Measurements from ENCODE around the gene LRP11. TPM values are rescaled to one million over a fixed set of nuclear protein-coding genes. Genes with fewer than 3 reads are reported as not detected.
"Not testable (repeated sequence)": the region's sequence is repeated elsewhere in the genome, so short reads cannot be mapped to it uniquely, and the experiment has no call there.

Gene LRP11
- polyA plus RNA-seq, 1 experiment, result 26.3 TPM

DNA sequence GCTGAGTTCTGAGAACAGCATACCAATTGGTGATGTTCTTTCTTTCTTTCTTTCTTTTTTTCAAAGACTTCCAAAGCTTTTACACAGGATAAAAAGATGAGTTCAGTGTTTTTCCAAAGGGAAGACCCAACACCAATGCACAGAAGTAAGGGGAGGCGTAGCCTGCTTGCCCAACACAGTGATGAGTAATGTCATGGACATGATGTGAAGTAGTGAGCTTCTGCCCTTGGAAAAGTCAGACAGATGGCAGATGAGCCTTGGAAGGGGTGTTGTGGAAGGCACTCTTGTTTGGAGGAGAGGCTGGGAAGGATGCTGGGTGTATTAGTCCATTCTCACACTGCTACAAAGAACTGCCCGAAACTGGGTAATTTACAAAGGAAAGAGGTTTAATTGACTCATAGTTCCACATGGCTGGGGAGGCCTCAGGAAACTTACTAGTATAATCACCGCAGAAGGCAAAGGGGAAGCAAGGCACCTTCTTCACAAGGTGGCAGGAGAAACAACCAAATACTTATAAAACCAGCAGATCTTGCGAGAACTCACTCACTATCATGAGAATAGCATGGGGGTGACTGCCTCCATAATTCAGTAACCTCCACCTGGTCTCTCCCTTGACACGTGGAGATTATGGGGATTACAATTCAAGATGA is 12.6 kb downstream of the LRP11 start:
- no peak for DNase-seq (ENCODE audit: low read depth)
- Histone ChIP-seq H3K36me3 (ENCODE audit: control insufficient read depth, insufficient read depth, low read length) (no peaks in the 10 kb centered on the region), H3K27me3 (ENCODE audit: control insufficient read depth, insufficient read depth, low read length) (no peaks in the 10 kb centered on the region), H3K4me3 (ENCODE audit: low read depth, low read length) (no peak overlapping the region)
- TF ChIP-seq, protein P1, sequence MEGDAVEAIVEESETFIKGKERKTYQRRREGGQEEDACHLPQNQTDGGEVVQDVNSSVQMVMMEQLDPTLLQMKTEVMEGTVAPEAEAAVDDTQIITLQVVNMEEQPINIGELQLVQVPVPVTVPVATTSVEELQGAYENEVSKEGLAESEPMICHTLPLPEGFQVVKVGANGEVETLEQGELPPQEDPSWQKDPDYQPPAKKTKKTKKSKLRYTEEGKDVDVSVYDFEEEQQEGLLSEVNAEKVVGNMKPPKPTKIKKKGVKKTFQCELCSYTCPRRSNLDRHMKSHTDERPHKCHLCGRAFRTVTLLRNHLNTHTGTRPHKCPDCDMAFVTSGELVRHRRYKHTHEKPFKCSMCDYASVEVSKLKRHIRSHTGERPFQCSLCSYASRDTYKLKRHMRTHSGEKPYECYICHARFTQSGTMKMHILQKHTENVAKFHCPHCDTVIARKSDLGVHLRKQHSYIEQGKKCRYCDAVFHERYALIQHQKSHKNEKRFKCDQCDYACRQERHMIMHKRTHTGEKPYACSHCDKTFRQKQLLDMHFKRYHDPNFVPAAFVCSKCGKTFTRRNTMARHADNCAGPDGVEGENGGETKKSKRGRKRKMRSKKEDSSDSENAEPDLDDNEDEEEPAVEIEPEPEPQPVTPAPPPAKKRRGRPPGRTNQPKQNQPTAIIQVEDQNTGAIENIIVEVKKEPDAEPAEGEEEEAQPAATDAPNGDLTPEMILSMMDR (IDR thresholded peaks at IDR 0.05; ENCODE audit: insufficient read depth, low read depth, low read length), result no peak
- POLR2A ChIA-PET, result no interaction called here
- CTCF ChIA-PET, result interaction anchor here (1.6 kb wide), 1 partner anchor 11 kb away, joined by 4 read pairs; no protein-coding TSS in a partner anchor

DNA sequence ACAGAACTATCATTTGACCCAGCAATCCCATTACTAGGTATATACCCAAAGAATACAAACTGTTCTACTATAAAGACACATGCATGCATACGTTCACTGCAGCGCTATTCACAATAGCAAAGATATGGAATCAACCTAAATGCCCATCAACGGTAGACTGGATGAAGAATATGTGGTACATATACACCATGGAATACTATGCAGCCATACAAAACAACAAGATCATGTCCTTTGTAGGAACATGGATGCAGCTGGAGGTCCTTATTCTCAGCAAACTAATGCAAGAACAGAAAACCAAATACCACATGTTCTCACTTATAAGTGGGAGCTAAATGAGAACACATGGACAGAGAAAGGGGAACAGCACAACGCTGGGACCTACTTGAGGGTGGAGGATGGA is 15.8 kb downstream of the LRP11 start:
- not testable (repeated sequence) for DNase-seq (ENCODE audit: low read depth); H3K36me3 ChIP-seq (ENCODE audit: control insufficient read depth, insufficient read depth, low read length); H3K27me3 ChIP-seq (ENCODE audit: control insufficient read depth, insufficient read depth, low read length); H3K4me3 ChIP-seq (ENCODE audit: low read depth, low read length)
- ChIA-PET CTCF (interaction anchor here (0.6 to 5.5 kb wide), 3 partner anchors 10 to 35 kb away, joined by 3 to 27 read pairs (median 4); partner anchors contain the start of gene LRP11), POLR2A (interaction anchor here (0.6 kb wide), 1 partner anchor 18 kb away, joined by 3 read pairs; no protein-coding TSS in a partner anchor)

DNA sequence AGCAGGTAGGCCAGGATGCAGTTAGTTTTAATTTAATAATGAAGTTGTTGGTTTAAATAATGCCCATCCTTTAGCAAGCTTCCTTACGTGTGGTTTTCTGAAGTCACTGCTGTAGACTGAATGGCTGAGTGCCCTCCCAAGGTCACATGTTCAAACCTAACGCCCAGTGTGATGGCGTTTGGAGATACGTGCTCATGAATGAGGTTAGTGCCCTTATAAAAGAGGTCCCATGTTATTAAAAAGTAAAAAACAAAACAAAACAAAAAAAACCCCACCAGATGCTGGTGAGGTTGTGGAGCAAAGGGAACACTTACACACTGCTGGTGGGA is 16.3 kb downstream of the LRP11 start:
- no peaks in the 10 kb centered on the region for H3K27me3 ChIP-seq (ENCODE audit: control insufficient read depth, insufficient read depth, low read length)
- DNase-seq (ENCODE audit: low read depth), result no peak
- TF ChIP-seq, protein P1 (IDR thresholded peaks at IDR 0.05; ENCODE audit: insufficient read depth, low read depth, low read length), result no peak
- H3K36me3 ChIP-seq (ENCODE audit: control insufficient read depth, insufficient read depth, low read length), result no peaks in the 10 kb centered on the region; the same call in 1 of the 2 replicates
- CTCF ChIA-PET, result interaction anchor here (0.9 to 5.5 kb wide), 6 partner anchors 11 to 113 kb away, joined by 3 to 27 read pairs (median 4); partner anchors contain the start of gene LRP11
- POLR2A ChIA-PET, result interaction anchor here (0.6 to 1.0 kb wide), 2 partner anchors 18 to 815 kb away, joined by 3 read pairs; no protein-coding TSS in a partner anchor
- H3K4me3 ChIP-seq (ENCODE audit: low read depth, low read length), result no peak overlapping the region

DNA sequence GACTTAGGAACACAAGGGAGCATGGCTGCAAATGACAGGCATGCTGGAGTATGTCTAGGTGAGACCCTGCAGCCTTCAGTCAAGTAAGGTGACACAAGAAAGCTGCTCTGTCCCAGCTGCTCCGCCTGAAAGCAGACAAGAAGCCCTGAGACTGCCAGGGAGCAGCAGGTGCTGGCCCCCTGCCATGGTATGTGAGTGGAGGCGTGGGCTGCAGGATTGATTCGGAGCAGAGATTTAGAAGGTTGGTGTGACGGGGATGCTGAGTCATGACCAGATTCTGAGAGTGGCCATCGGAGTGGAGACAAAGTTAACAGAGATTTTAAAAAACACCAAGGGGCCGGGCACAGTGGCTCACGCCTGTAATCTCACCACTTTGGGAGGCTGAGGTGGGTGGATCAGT is 17.8 kb downstream of the LRP11 start:
- DNase-seq (ENCODE audit: low read depth), result no peak
- no peak overlapping the region for H3K4me3 ChIP-seq (ENCODE audit: low read depth, low read length)
- POLR2A ChIA-PET, result no interaction called here
- TF ChIP-seq, protein P1 (IDR thresholded peaks at IDR 0.05; ENCODE audit: insufficient read depth, low read depth, low read length), result no peak
- CTCF ChIA-PET, result interaction anchor here (1.3 to 5.5 kb wide), 5 partner anchors 10 to 115 kb away, joined by 4 to 27 read pairs (median 4); partner anchors contain the start of gene LRP11
- no peaks in the 10 kb centered on the region; the same call in 1 of the 2 replicates for H3K36me3 ChIP-seq (ENCODE audit: control insufficient read depth, insufficient read depth, low read length)
- H3K27me3 ChIP-seq (ENCODE audit: control insufficient read depth, insufficient read depth, low read length), result no peaks in the 10 kb centered on the region

DNA sequence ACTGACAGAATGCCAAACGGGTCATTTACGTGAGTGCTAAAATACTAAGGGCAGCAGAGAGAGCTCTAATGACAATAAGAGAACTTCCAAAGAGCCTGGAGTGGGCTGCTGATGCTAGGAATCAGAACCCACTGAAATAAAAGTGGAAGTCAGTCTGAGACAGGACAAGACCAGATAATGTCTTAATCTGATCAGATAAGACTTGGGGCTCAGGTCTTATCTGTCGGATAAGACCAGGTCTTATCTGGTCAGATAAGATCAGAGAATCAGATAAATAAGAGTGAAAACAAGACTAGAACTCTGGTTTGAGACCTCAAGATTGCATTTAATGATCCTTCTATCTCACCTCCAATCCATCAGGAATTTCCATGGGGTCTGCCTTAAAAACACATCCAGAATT is 18.6 kb downstream of the LRP11 start:
- no peaks in the 10 kb centered on the region; the same call in 1 of the 2 replicates for H3K36me3 ChIP-seq (ENCODE audit: control insufficient read depth, insufficient read depth, low read length)
- POLR2A ChIA-PET, result no interaction called here
- no peak for DNase-seq (ENCODE audit: low read depth)
- no peaks in the 10 kb centered on the region for H3K27me3 ChIP-seq (ENCODE audit: control insufficient read depth, insufficient read depth, low read length)
- CTCF ChIA-PET, result interaction anchor here (1.6 to 5.5 kb wide), 2 partner anchors 19 to 79 kb away, joined by 4 to 27 read pairs; partner anchors contain the start of gene LRP11
- no peak overlapping the region for H3K4me3 ChIP-seq (ENCODE audit: low read depth, low read length)
- TF ChIP-seq, protein P1 (IDR thresholded peaks at IDR 0.05; ENCODE audit: insufficient read depth, low read depth, low read length), result no peak
